Chondrocyte (in vitro differentiated cells): Measurements from ENCODE around the gene C1QTNF7. TPM values are rescaled to one million over a fixed set of nuclear protein-coding genes. Genes with fewer than 3 reads are reported as not detected.

Experiments used
- DNase-seq: peaks from one replicate; pipeline ENCODE4 v3.0.0; 2021; ENCODE audit warnings: mixed read lengths, low spot score
- H3K27ac Mint-ChIP-seq: one replicate; pipeline ENCODE4 v1.8.0; 2021; ENCODE audit warnings: mild to moderate bottlenecking, moderate library complexity, mixed read lengths; ENCODE audit not compliant: unreplicated experiment
- H3K27me3 Mint-ChIP-seq: 2 replicates; pipeline ENCODE4 v1.8.0; 2021; ENCODE audit warnings: low read depth, mixed read lengths
- H3K36me3 Mint-ChIP-seq: 2 replicates; pipeline ENCODE4 v1.8.0; 2021; ENCODE audit warnings: low read depth, mixed read lengths
- H3K4me1 Mint-ChIP-seq: 2 replicates; pipeline ENCODE4 v1.8.0; 2021; ENCODE audit warnings: low read depth, mild to moderate bottlenecking, mixed read lengths
- H3K4me3 Mint-ChIP-seq: one replicate; pipeline ENCODE4 v1.8.0; 2021; ENCODE audit warnings: mild to moderate bottlenecking, moderate library complexity, mixed read lengths; ENCODE audit not compliant: unreplicated experiment
- H3K9me3 Mint-ChIP-seq: 2 replicates; pipeline ENCODE4 v1.8.0; 2021; ENCODE audit warnings: low read depth, mixed read lengths
- CTCF ChIP-seq: fragments of 200-600 bp; sonication (generic); IDR thresholded peaks from 2 replicates; pipeline ENCODE4 v1.5.0; 2021; ENCODE audit warnings: antibody characterized with exemption, mild to moderate bottlenecking, moderate library complexity
- total RNA-seq: library from RNA; stranded (reverse); gene quantifications from 3 replicates; pipeline ENCODE4 v1.2.1, GENCODE V29; 2021

Gene C1QTNF7
- total RNA-seq, 1 donor from 2014 or later = 1.0 TPM

- Mint-ChIP-seq H3K36me3 (peaks cover 17% of the 10 kb centered on the region), H3K4me1 (peaks cover 28% of the 10 kb centered on the region), H3K4me3 (peak overlapping the region; percentile 81), H3K9me3 (peaks cover 4% of the 10 kb centered on the region), H3K27me3 (no peaks in the 10 kb centered on the region), H3K27ac (peak overlapping the region; percentile 97)
- DNase-seq = no peak
- TF ChIP-seq CTCF = peak; percentile 93
Measured at GRCh38 chr4:15479089-15479912, 51.5 kb downstream of the C1QTNF7 start.

- H3K4me1 Mint-ChIP-seq = peaks cover 28% of the 10 kb centered on the region
- no peak for TF ChIP-seq CTCF
- H3K27ac Mint-ChIP-seq = peak overlapping the region; percentile 97
- no peak for DNase-seq
- H3K27me3 Mint-ChIP-seq = no peaks in the 10 kb centered on the region
- peaks cover 20% of the 10 kb centered on the region for H3K36me3 Mint-ChIP-seq
- H3K4me3 Mint-ChIP-seq = peak overlapping the region; percentile 81
- H3K9me3 Mint-ChIP-seq = peaks cover 7% of the 10 kb centered on the region
Measured at GRCh38 chr4:15479913-15480185, 52.0 kb downstream of the C1QTNF7 start.

- Mint-ChIP-seq H3K27me3 (no peaks in the 10 kb centered on the region), H3K27ac (no peak overlapping the region), H3K9me3 (peaks cover 28% of the 10 kb centered on the region), H3K36me3 (peaks cover 31% of the 10 kb centered on the region), H3K4me3 (no peak overlapping the region), H3K4me1 (peaks cover 28% of the 10 kb centered on the region)
- no peak for DNase-seq
- TF ChIP-seq CTCF = no peak
Measured at GRCh38 chr4:15481961-15482745, 54.3 kb downstream of the C1QTNF7 start.

GRCh38 chr4:15482842-15483241 lies 55.0 kb downstream of the C1QTNF7 start:
- TF ChIP-seq CTCF = no peak
- H3K27ac Mint-ChIP-seq = peak overlapping the region; percentile 71
- peaks cover 35% of the 10 kb centered on the region for H3K36me3 Mint-ChIP-seq
- peaks cover 34% of the 10 kb centered on the region for H3K9me3 Mint-ChIP-seq
- no peak overlapping the region for H3K4me3 Mint-ChIP-seq
- no peak for DNase-seq
- H3K4me1 Mint-ChIP-seq = peaks cover 28% of the 10 kb centered on the region
- H3K27me3 Mint-ChIP-seq = no peaks in the 10 kb centered on the region

GRCh38 chr4:15488136-15488535 lies 60.3 kb downstream of the C1QTNF7 start:
- H3K27ac Mint-ChIP-seq = peak overlapping the region; percentile 88
- no peaks in the 10 kb centered on the region for H3K27me3 Mint-ChIP-seq
- no peak for TF ChIP-seq CTCF
- peaks cover 42% of the 10 kb centered on the region for H3K36me3 Mint-ChIP-seq
- peaks cover 46% of the 10 kb centered on the region for H3K9me3 Mint-ChIP-seq
- no peak for DNase-seq
- H3K4me1 Mint-ChIP-seq = peaks cover 30% of the 10 kb centered on the region
- H3K4me3 Mint-ChIP-seq = no peak overlapping the region
